Mesothelial cell of epicardium (in vitro differentiated cells): ENCODE measurements around the gene TNS4. TPM values are rescaled to one million over a fixed set of nuclear protein-coding genes. Genes with fewer than 3 reads are reported as not detected.

ENCODE experiments used
- DNase-seq, 2 experiments: peaks; one replicate each; pipeline ENCODE4 v3.0.0; 2021; ENCODE audit warnings: low spot score in 2 of 2; ENCODE audit not compliant: unreplicated experiment in 2 of 2
- H3K27ac Mint-ChIP-seq: 2 replicates; pipeline ENCODE4 v1.8.0; 2021; ENCODE audit warnings: mixed read lengths
- H3K27me3 Mint-ChIP-seq: 2 replicates; pipeline ENCODE4 v1.8.0; 2021; ENCODE audit warnings: low read depth, mixed read lengths
- H3K36me3 Mint-ChIP-seq: 2 replicates; pipeline ENCODE4 v1.8.0; 2021; ENCODE audit warnings: mixed read lengths
- H3K4me1 Mint-ChIP-seq: 2 replicates; pipeline ENCODE4 v1.8.0; 2021; ENCODE audit warnings: mixed read lengths
- H3K4me3 Mint-ChIP-seq: 2 replicates; pipeline ENCODE4 v1.8.0; 2021; ENCODE audit warnings: mild to moderate bottlenecking, moderate library complexity, mixed read lengths
- H3K9me3 Mint-ChIP-seq: 2 replicates; pipeline ENCODE4 v1.8.0; 2021; ENCODE audit warnings: mixed read lengths
- CTCF ChIP-seq: fragments of 200-600 bp; sonication (generic); IDR thresholded peaks from one replicate; pipeline ENCODE4 v1.5.0; 2021; ENCODE audit warnings: antibody characterized with exemption; ENCODE audit not compliant: unreplicated experiment
- total RNA-seq: library from RNA; stranded (reverse); gene quantifications from 3 replicates; pipeline ENCODE4 v1.2.1, GENCODE V29; 2021

Gene TNS4
- total RNA-seq, 1 donor from 2014 or later: not detected

GRCh38 chr17:40484973-40485530 lies 16.4 kb downstream of the TNS4 start:
- Mint-ChIP-seq H3K27me3 (no peaks in the 10 kb centered on the region), H3K27ac (no peak overlapping the region), H3K4me1 (peaks cover 24% of the 10 kb centered on the region), H3K4me3 (no peak overlapping the region), H3K9me3 (no peaks in the 10 kb centered on the region), H3K36me3 (no peaks in the 10 kb centered on the region)
- no peak for TF ChIP-seq CTCF
- no peak for DNase-seq

GRCh38 chr17:40484285-40484972 lies 17.0 kb downstream of the TNS4 start:
- Mint-ChIP-seq H3K9me3 (no peaks in the 10 kb centered on the region), H3K27me3 (no peaks in the 10 kb centered on the region), H3K27ac (no peak overlapping the region), H3K4me1 (peaks cover 20% of the 10 kb centered on the region), H3K4me3 (no peak overlapping the region), H3K36me3 (no peaks in the 10 kb centered on the region)
- no peak for TF ChIP-seq CTCF
- DNase-seq: no peak

GRCh38 chr17:40483679-40484078 lies 17.7 kb downstream of the TNS4 start:
- H3K4me3 Mint-ChIP-seq: no peak overlapping the region
- no peak for DNase-seq

GRCh38 chr17:40482722-40483121 lies 18.7 kb downstream of the TNS4 start:
- H3K9me3 Mint-ChIP-seq: no peaks in the 10 kb centered on the region
- no peak overlapping the region for H3K27ac Mint-ChIP-seq
- H3K36me3 Mint-ChIP-seq: no peaks in the 10 kb centered on the region
- H3K4me3 Mint-ChIP-seq: no peak overlapping the region
- no peak for DNase-seq
- no peak for TF ChIP-seq CTCF
- no peaks in the 10 kb centered on the region for H3K27me3 Mint-ChIP-seq
- H3K4me1 Mint-ChIP-seq: peaks cover 20% of the 10 kb centered on the region

More at GRCh38 chr17:40483679-40484078, 17.7 kb downstream of the TNS4 start:
- H3K27me3 Mint-ChIP-seq: no peaks in the 10 kb centered on the region
- no peak overlapping the region for H3K27ac Mint-ChIP-seq
- H3K9me3 Mint-ChIP-seq: no peaks in the 10 kb centered on the region
- no peak for TF ChIP-seq CTCF
- peaks cover 20% of the 10 kb centered on the region for H3K4me1 Mint-ChIP-seq
- no peaks in the 10 kb centered on the region for H3K36me3 Mint-ChIP-seq

- Mint-ChIP-seq H3K36me3 (no peaks in the 10 kb centered on the region), H3K4me3 (no peak overlapping the region), H3K27me3 (no peaks in the 10 kb centered on the region), H3K9me3 (no peaks in the 10 kb centered on the region), H3K4me1 (peaks cover 14% of the 10 kb centered on the region), H3K27ac (no peak overlapping the region)
- DNase-seq: no peak
- no peak for TF ChIP-seq CTCF
Measured at GRCh38 chr17:40481106-40481505, 20.3 kb downstream of the TNS4 start.
